GM20431 (cell line): Measurements from ENCODE around the gene MCL1.

Source experiments
- in situ Hi-C: fragments of 300-500 bp; cut with MseI, MboI; formaldehyde crosslinking; loops from one replicate; pipeline ENCODE4 v1.15.0; 2020; ENCODE audit warnings: low sequenced_read_pairs; ENCODE audit not compliant: unreplicated experiment

Gene MCL1

GRCh38 chr1:150558761-150559655 is 20.4 kb downstream of the MCL1 start:
- in situ Hi-C loops = no loop called here

DNA sequence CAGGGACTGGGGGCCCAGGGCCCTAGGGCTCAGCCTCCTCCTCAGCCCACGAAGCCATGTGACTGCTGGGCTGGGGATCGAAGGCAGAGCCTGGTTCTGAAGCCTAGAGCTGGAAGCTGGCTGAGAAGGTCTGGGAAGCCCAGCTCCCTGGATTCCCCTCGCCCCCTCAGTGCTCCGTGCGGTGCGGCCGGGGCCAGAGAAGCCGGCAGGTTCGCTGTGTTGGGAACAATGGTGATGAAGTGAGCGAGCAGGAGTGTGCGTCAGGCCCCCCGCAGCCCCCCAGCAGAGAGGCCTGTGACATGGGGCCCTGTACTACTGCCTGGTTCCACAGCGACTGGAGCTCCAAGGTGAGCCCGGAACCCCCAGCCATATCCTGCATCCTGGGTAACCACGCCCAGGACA is 21.1 kb downstream of the MCL1 start:
- in situ Hi-C loops = no loop called here

- in situ Hi-C loops = no loop called here
These were observed 21.6 kb downstream of the MCL1 start for GRCh38 chr1:150557813-150558212.

GRCh38 chr1:150557065-150557600 is 22.3 kb downstream of the MCL1 start:
- in situ Hi-C loops = no loop called here

DNA sequence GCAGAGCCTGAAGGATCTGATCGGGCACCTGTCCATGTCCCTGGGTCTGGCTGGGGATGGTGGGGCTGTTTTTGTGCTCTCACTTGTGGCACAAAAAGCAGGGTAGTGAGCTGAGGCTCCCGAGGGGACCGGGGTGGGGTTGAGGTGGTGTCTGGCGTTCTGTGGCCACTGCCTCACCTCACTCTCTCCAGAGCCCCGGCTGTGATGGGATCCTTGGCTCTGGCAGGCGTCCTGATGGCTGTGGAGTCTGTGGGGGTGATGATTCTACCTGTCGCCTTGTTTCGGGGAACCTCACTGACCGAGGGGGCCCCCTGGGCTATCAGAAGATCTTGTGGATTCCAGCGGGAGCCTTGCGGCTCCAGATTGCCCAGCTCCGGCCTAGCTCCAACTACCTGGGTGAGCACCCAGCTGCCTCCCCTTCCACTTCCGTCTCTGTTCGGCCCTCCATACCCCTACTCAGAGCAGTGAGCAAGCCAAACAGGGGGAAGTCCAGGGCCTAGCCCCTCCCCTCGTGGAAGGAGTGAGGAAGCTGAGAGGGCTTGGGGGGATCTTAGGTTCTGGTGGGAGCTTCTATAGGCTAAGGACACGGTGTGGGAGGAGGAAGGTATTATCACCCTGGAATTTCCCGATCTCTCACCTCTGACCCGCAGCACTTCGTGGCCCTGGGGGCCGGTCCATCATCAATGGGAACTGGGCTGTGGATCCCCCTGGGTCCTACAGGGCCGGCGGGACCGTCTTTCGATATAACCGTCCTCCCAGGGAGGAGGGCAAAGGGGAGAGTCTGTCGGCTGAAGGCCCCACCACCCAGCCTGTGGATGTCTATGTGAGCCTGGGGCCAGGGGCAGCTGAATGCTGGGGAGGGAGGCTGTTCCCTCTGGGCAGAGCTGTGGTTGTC is 23.2 kb downstream of the MCL1 start:
- in situ Hi-C loops = no loop called here

- in situ Hi-C loops = no loop called here
These were observed 24.0 kb downstream of the MCL1 start for GRCh38 chr1:150555198-150555970.

DNA sequence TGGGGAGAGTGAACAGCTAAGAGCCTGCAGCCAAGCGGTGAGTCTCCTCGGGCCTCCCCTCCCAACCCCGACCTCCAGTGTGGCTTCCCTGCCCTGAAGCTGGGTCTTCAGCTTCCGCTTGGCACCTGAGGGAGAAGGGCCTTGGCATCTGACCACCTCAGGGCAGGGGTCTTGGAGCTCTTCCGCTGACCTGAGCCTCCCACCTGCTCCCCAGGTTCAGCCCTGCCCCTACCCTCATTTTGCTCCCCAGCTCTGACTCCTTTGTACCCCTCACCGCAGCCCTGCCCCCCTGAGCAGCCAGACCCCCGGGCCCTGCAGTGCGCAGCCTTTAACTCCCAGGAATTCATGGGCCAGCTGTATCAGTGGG is 25.3 kb downstream of the MCL1 start:
- in situ Hi-C loops = no loop called here

DNA sequence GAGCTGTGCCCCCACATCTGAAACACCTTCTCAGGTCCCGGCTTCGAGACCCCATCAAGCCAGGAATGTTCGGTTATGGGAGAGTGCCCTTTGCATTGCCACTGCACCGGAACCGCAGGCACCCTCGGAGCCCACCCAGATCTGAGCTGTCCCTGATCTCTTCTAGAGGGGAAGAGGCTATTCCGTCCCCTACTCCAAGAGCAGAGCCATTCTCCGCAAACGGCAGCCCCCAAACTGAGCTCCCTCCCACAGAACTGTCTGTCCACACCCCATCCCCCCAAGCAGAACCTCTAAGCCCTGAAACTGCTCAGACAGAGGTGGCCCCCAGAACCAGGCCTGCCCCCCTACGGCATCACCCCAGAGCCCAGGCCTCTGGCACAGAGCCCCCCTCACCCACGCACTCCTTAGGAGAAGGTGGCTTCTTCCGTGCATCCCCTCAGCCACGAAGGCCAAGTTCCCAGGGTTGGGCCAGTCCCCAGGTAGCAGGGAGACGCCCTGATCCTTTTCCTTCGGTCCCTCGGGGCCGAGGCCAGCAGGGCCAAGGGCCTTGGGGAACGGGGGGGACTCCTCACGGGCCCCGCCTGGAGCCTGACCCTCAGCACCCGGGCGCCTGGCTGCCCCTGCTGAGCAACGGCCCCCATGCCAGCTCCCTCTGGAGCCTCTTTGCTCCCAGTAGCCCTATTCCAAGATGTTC is 25.9 kb downstream of the MCL1 start:
- in situ Hi-C loops = no loop called here

- in situ Hi-C loops = no loop called here
These were observed 26.5 kb downstream of the MCL1 start for GRCh38 chr1:150552911-150553289.

DNA sequence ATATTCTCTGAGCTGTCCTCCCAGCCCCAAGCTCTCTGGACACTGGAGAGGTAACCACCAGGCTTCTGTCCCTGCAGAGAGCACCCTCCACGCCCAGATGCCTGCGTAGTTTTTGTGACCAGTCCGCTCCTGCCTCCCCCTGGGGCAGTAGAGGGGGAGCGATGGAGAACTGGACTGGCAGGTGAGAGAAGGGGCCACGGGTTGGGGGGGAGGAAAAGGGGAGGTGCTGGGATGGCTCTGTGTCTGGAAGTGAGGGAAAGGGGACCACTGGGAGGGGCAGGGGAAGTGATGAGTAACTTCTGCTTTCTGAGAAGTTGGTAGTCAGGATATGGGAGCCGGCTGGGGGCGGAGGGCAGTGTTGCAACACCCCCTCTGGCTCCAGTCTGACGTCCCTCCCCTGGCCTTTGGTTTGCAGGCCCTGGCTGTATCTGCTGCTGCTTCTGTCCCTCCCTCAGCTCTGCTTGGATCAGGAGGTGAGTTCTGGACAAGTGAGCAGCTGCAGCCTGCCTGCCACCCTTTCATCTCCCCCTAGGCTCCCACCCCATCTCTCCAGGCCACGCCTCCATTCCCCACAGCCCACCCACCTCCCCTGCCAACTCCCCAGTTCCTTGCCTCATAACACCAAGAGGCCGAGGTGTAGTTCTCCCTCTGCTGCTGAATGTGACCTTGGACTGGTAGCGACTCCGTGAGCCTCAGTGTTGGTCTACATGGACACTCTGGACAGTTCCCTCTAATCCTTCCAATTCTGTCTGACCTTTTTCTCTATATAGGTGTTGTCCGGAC is 27.1 kb downstream of the MCL1 start:
- in situ Hi-C loops = no loop called here

DNA sequence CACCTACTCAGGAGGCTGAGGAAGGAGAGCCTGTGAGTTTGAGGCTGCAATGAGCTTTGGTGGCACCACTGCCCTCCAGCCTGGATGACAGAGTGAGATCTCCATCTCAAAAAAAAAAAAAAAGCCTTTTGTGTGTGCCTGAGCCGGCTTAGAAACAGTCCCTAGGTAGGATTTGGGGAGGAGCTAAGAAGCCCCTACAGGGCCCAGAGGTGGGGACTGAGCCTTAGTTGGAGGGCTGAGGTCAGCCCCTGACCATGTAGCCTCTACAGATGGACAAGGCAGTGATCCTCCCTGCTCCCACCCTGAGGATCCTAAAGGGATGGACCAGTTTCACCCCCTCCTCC is 27.7 kb downstream of the MCL1 start:
- in situ Hi-C loops = no loop called here

GRCh38 chr1:150551051-150551783 is 28.2 kb downstream of the MCL1 start:
- in situ Hi-C loops = no loop called here

DNA sequence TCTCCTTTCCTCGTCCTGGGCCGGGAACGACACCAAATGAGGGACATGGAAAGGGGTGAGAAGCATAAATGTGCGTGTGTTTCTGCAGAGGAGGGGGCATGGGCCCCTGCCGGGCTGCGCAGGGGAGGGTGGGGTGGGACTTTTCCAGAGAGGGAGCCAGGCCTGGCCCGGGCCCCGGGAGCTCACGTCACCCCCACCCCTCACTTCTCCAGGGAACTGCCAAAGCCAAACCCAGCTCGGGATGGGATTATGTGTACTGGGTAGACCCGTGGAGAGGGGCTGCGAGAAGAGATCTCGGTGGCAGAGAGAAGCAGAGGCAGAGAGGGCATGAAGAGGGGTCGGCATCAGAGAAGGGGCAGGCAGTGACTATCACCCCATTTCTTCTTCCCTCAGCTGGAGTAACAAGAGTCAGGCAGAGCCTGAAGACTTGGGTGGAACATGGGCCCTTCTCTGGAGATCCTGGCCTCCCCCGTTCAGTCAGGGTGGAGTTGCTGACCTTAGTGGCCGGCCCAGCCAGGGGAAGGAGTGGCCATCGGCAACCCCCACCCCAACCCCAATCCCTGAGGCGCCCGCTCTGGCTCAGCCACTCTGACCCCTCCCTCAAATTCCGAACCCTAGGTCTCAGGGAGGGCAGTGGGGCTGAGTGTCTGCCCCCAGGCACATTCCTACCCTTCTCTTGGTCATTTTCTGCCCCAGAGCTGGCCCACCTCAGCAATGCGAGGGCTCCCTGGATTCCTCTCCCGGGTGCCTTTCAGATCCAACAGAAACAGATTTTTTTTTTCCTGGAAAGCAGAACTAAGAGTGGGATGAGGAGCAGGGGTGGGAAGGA is 29.0 kb downstream of the MCL1 start:
- in situ Hi-C loops = no loop called here

GRCh38 chr1:150549496-150550221 is 29.8 kb downstream of the MCL1 start:
- in situ Hi-C loops = loop anchor here (25.0 kb wide), 1 partner anchor 287 kb away; the partner anchor contains the start of genes APH1A, C1orf54 and CA14

DNA sequence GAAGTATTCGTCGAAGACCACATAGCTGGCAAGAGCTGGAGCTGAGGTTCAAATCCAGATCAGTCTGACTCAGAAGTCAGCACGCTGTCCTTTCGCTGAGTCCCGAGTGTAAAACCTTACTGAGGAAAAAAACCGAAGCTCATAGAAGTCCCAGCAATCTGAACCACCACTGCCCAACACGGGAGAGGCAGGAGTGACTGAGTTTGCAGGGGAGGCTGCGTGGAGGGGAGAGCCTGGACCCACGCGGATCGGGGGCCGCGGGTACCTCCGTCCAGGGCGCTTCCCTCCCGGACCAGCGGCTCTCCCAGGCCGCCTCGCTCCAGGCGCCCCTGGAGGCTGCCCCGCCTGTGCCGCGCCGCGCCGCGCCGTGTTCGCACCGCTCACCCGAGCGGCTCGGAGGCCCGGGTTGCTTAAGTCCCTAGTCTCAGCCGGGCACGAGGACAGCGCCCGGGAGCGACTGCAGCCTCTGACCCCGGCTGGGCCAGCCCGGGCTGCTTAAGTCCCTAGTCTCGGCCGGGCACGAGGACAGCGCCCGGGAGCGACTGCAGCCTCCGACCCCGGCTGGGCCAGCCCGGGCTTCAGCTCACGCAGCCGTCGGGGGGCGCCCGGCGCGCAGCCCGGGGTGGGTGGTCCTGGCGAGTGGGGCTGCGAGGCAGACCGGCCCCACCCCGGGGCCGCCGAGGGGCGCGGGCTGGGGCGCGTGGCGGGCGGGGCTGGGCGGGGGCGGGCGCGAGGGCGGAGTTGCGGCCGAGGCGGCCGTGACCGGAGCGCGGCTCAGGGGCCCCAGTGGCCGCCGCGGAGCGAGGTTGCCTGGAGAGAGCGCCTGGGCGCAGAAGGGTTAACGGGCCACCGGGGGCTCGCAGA is 30.5 kb downstream of the MCL1 start, which contains the start of gene ADAMTSL4:
Gene ADAMTSL4, plus strand, starts transcription at position 777 of the 864 bp plus-strand sequence. CDS start 2,881 bp downstream, outside the sequence.
- in situ Hi-C loops = loop anchor here (25.0 kb wide), 1 partner anchor 287 kb away; the partner anchor contains the start of genes APH1A, C1orf54 and CA14

- in situ Hi-C loops = loop anchor here (25.0 kb wide), 1 partner anchor 286 kb away; the partner anchor contains the start of genes APH1A, C1orf54 and CA14
These were observed 31.1 kb downstream of the MCL1 start for GRCh38 chr1:150548324-150548631.
